Neutrophil (primary cell): Measurements from ENCODE around the gene FOXN3.

Experiments
- H3K27ac ChIP-seq: fragments of 200-600 bp; sonication (generic); 2 replicates; pipeline ENCODE4 v1.5.1; 2016; ENCODE audit warnings: mild to moderate bottlenecking, moderate library complexity
- H3K27me3 ChIP-seq: fragments of 200-600 bp; sonication (generic); 2 replicates; pipeline ENCODE4 v1.6.0; 2016; ENCODE audit warnings: mild to moderate bottlenecking
- H3K36me3 ChIP-seq: fragments of 200-600 bp; sonication (generic); 2 replicates; pipeline ENCODE4 v1.5.1; 2017
- H3K4me1 ChIP-seq, 2 experiments: fragments of 200-600 bp in 1 of 2; sonication (generic) in 1 of 2; 1 replicate in 1 of 2; 2 replicates in 1 of 2; pipeline versions ENCODE4 v1.5.1 to v1.6.1; 2013 to 2016; ENCODE audit warnings: low read depth in 1 of 2, low read length in 1 of 2, mild to moderate bottlenecking in 1 of 2, moderate library complexity in 1 of 2; ENCODE audit not compliant: control insufficient read depth in 1 of 2, insufficient read depth in 1 of 2
- H3K4me3 ChIP-seq, 2 experiments: fragments of 200-600 bp in 1 of 2; sonication (generic) in 1 of 2; 1 replicate in 1 of 2; 2 replicates in 1 of 2; pipeline ENCODE4 v1.5.1; 2013 to 2016; ENCODE audit warnings: low read depth in 1 of 2, low read length in 1 of 2, mild to moderate bottlenecking in 1 of 2, moderate library complexity in 1 of 2
- H3K9me3 ChIP-seq: fragments of 200-600 bp; sonication (generic); 2 replicates; pipeline ENCODE4 v1.5.1; 2016
- TF ChIP-seq, protein P1 (sequence below): fragments of 200-600 bp; sonication (generic); IDR thresholded peaks from 2 replicates; pipeline ENCODE4 v1.5.1; 2016; ENCODE audit warnings: antibody characterized with exemption

The FOXN3 gene

DNA sequence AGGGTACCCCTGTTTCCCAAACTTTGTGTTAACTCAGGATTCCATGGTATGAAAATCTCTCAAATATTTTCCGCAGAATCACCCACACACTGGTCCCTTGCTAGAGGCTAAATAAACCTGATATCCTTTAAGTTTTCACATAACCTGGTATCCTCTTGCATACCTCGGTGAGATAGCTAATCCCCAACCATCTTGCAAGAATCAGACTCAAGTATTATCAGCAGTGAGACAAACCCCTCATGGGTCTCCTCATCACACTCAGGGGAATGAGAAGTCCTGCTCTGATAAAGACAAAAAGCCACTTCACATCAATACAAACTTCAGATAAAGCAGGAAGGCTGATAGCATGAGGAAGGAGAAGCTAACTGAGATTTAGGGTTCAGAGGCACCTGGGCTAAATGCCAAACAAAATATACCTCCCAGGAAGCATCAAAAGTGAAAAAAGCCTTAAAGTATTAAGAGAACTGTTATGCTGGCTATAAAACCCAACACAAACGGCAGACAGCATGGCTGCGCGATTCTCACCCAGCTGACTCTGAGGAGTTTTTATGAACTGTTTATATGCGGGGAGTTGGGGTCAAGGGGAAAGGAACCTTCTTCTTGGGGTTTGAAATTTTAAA, 96.5 kb downstream of the FOXN3 start:
- TF ChIP-seq, protein P1, sequence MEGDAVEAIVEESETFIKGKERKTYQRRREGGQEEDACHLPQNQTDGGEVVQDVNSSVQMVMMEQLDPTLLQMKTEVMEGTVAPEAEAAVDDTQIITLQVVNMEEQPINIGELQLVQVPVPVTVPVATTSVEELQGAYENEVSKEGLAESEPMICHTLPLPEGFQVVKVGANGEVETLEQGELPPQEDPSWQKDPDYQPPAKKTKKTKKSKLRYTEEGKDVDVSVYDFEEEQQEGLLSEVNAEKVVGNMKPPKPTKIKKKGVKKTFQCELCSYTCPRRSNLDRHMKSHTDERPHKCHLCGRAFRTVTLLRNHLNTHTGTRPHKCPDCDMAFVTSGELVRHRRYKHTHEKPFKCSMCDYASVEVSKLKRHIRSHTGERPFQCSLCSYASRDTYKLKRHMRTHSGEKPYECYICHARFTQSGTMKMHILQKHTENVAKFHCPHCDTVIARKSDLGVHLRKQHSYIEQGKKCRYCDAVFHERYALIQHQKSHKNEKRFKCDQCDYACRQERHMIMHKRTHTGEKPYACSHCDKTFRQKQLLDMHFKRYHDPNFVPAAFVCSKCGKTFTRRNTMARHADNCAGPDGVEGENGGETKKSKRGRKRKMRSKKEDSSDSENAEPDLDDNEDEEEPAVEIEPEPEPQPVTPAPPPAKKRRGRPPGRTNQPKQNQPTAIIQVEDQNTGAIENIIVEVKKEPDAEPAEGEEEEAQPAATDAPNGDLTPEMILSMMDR, result no peak
- no peak overlapping the region for H3K4me3 ChIP-seq
- H3K27me3 ChIP-seq, result no peaks in the 10 kb centered on the region
- H3K36me3 ChIP-seq, result peaks cover under 1% of the 10 kb centered on the region
- H3K9me3 ChIP-seq, result no peaks in the 10 kb centered on the region
- no peak overlapping the region for H3K27ac ChIP-seq
- no peaks in the 10 kb centered on the region for H3K4me1 ChIP-seq

DNA sequence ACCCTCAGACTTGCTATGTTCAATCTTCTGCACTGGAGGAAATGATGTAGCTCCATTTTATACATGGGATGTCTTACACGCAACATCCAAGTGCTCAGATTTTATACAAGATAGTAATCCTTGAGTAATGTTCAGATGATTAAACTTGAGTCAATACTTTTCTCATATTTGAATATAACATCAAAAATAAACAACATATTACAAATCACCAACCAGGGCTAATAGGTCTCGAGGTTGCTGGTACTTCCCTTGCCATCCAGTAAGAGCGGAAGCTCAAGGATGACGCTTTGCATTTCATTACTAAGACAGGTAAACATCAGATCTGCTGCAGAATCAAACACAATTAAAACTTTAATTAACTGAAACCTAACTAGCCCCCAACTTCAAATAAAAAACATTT, 97.3 kb downstream of the FOXN3 start:
- TF ChIP-seq, protein P1, result no peak
- Histone ChIP-seq H3K27ac (no peak overlapping the region), H3K27me3 (no peaks in the 10 kb centered on the region), H3K36me3 (no peaks in the 10 kb centered on the region), H3K4me1 (no peaks in the 10 kb centered on the region), H3K9me3 (no peaks in the 10 kb centered on the region), H3K4me3 (no peak overlapping the region)

DNA sequence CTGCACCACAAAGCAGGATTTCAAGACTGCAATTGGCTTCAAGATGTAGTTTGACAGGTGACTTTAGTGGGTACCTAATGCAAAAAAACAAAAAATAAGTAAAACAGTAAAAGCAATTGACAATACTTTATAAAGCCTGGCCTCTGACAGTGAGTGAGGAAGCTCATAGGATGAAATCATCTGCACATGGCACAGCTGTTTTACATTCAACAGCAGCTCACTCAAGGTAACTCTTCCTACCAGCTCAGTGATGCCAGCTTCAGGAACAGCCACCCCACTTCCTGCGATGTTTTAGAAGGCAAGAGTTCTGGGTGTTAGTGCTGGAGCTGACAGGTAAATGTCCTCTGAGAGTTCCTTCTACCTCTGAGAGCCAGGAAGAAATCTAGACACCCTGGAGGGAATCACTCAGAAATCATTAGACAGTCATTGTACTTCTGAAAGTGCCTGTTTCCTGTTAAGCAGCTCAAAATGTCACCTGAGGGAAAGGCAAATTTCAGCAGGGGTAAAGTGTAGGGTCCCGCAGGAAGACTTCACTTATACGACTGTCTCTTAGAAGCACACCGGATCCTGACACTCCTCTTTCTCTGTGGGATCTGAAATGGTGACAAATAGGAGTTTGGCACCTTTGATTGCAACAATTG, 99.9 kb downstream of the FOXN3 start:
- Histone ChIP-seq H3K27me3 (no peaks in the 10 kb centered on the region), H3K27ac (peak overlapping the region; percentile 15)

DNA sequence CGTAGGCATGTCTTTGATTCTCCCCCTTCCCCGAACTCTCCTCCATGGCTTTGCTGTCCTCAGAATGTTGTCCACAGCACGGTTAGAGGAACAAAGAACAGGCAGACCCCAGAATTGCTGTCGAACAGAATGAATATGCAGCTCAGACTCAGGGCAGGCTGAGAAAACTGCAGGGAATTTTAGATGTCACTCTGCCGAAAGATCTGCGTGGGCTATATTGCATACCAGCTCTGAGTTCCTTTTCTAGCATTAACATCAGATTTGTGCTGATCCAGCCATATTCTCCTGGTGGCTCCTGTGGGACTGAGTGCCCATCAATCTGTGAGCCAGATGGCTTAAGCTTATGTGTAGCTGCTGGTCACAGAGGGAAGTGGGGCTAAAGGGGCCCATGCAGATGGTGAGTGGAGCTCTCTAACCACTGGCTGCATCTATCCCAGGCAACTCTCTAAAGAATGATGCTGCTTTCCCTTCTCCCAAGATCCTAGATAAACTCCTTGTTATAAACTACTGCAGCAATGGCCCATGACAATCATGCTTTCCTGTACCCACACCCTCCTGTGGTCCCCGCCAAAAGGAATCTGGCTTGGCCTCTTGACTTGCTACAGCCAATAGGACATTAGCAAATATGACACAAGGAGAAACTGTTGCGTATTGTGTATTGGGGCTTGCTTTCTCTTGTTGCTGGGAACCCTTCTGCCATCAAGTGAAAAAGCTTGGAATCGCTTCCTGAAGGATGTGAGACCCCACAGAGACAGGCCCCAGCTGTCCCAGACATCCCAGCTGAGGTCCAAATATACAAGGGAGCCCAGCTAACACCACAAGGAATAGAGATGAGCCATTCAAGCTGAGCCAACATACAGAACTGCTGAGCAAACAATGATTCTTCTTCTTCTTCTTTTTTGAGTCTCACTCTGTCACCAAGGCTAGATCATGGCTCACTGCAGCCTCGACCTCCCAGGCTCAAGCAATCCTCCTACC, 101.3 kb downstream of the FOXN3 start:
- Histone ChIP-seq H3K9me3 (no peaks in the 10 kb centered on the region), H3K36me3 (no peaks in the 10 kb centered on the region), H3K4me1 (no peaks in the 10 kb centered on the region), H3K27me3 (no peaks in the 10 kb centered on the region), H3K27ac (peak overlapping the region; percentile 5), H3K4me3 (no peak overlapping the region)
- TF ChIP-seq, protein P1, result no peak

More for the DNA sequence above, 99.9 kb downstream of the FOXN3 start:
- H3K9me3 ChIP-seq, result no peaks in the 10 kb centered on the region
- H3K36me3 ChIP-seq, result no peaks in the 10 kb centered on the region
- TF ChIP-seq, protein P1, result no peak
- H3K4me1 ChIP-seq, result no peaks in the 10 kb centered on the region
- H3K4me3 ChIP-seq, result no peak overlapping the region

DNA sequence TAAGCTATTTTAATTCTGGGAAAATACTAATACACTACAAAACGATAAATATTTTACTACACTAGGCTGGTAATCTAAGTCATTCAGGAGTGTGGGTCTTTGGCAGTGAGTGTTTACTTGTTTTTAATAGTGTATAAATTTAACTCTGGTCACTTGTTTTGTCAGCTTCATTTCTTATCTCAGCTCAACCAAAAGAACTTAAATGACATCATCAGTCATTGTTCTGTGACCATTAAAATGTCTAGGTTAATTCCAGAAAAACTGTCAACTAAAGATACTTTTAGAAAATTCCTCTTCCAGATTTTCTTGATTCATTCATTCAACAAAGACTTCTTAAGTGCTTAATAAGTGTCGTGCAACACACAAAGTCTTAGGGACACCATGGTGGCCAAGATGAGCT, 102.8 kb downstream of the FOXN3 start:
- no peaks in the 10 kb centered on the region for H3K4me1 ChIP-seq
- no peak overlapping the region for H3K27ac ChIP-seq
- TF ChIP-seq, protein P1, result no peak
- no peaks in the 10 kb centered on the region for H3K27me3 ChIP-seq
- no peaks in the 10 kb centered on the region for H3K9me3 ChIP-seq
- no peaks in the 10 kb centered on the region for H3K36me3 ChIP-seq
- H3K4me3 ChIP-seq, result no peak overlapping the region
